ENCODE results near the gene SIVA1. TPM values are rescaled to one million over a fixed set of nuclear protein-coding genes. Genes with fewer than 3 reads are reported as not detected.

The SIVA1 gene
- total RNA-seq, 3 donors from 2014 or later (not counting 1 experiment from before 2014, with no cell fraction given): 59.7 to 74.8 (median 59.8) TPM

DNA sequence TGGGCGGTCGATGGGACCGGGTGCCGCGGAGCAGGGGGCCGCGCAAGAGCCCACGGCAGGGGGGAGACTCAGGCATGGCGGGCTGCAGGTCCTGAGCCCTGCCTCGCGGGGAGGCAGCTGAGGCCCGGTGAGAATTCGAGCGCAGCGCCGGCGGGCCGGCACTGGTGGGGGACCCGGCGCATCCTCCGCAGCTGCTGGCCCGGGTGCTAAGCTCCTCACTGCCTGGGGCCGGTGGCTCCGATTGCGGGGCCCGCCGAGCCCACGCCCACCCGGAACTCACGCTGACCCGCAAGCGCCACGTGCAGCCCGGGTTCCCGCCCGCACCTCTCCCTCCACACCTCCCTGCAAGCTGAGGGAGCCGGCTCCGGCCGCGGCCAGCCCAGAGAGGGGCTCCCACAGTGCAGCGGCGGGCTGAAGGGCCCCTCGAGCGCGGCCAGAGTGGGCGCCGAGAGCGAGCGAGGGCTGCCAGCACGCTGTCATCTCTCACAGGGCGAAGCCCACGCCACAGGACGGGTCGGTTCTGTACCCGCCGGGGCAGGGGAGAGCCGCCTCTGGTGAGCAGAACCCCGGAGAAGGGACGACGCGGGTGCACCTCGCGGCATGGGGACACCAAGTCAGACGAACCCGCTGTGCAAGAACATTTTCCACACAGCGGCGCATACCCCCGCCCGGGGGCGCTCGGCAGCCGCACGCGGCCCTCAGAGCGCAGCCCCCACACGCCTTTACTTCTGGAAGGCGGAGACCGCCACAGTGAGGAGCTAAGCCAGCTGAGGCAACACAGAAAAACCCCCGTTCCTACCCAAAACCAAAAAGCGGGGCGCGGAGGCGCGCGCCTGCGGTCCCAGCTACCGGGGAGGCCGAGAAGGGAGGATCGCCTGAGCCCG, 1.2 kb upstream of the SIVA1 start:
- WGBS (ENCODE audit: insufficient coverage): 75% methylated on average over 90 of the region's 90 CpGs
- DNase-seq: no peak

DNA sequence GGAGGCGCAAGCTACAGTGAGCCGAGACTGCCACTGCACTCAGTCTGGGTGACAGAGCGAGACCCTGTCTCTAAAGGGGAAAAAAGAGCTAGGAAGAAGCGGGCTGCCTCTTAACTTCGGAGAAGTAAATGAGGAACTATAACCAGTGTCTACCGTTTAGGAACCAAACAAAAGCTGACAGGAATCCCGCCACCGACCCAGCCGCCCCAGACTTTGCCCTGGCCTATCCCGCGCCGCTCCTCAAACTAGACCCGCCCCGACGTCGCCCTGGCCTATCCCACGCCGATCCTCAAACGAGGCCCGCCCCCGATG, 568 bp upstream of the SIVA1 start:
- Histone ChIP-seq H3K4me3 (ENCODE audit: low read length) (peak overlapping the region; percentile 87), H3K27me3 (ENCODE audit: control insufficient read depth, insufficient read depth, low read length) (no peaks in the 10 kb centered on the region), H3K36me3 (ENCODE audit: control insufficient read depth, insufficient read depth, low read length) (peaks cover 6% of the 10 kb centered on the region), H3K4me1 (ENCODE audit: control insufficient read depth, insufficient read depth, low read length) (peaks cover 37% of the 10 kb centered on the region), H3K9me3 (ENCODE audit: control insufficient read depth, insufficient read depth, low read length) (no peaks in the 10 kb centered on the region), H3K27ac (ENCODE audit: low read length) (peak overlapping the region; percentile 72)
- H3K27ac Mint-ChIP-seq: peak overlapping the region; percentile 90 to 97
- WGBS (ENCODE audit: insufficient coverage): 2% methylated on average over 21 of the region's 21 CpGs
- H3K4me1 Mint-ChIP-seq: peaks cover 25 to 34% of the 10 kb centered on the region in 2 donors
- no peaks in the 10 kb centered on the region for H3K9me3 Mint-ChIP-seq
- H3K27me3 Mint-ChIP-seq (ENCODE audit: low read depth in 2 of 2): no peaks in the 10 kb centered on the region
- DNase-seq (no peak), ATAC-seq (no peak)
- TF ChIP-seq, protein P1, sequence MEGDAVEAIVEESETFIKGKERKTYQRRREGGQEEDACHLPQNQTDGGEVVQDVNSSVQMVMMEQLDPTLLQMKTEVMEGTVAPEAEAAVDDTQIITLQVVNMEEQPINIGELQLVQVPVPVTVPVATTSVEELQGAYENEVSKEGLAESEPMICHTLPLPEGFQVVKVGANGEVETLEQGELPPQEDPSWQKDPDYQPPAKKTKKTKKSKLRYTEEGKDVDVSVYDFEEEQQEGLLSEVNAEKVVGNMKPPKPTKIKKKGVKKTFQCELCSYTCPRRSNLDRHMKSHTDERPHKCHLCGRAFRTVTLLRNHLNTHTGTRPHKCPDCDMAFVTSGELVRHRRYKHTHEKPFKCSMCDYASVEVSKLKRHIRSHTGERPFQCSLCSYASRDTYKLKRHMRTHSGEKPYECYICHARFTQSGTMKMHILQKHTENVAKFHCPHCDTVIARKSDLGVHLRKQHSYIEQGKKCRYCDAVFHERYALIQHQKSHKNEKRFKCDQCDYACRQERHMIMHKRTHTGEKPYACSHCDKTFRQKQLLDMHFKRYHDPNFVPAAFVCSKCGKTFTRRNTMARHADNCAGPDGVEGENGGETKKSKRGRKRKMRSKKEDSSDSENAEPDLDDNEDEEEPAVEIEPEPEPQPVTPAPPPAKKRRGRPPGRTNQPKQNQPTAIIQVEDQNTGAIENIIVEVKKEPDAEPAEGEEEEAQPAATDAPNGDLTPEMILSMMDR (IDR thresholded peaks at IDR 0.05): no peak
- H3K4me3 Mint-ChIP-seq: peak overlapping the region; percentile 97
- H3K36me3 Mint-ChIP-seq: no peaks in the 10 kb centered on the region
- intact Hi-C loops (cut with micrococcal nuclease): loop anchor here (2.0 kb wide), 1 partner anchor 42 kb away; the partner anchor contains the start of gene AKT1

More for the DNA sequence above, 1.2 kb upstream of the SIVA1 start:
- TF ChIP-seq, protein P1 (IDR thresholded peaks at IDR 0.05): no peak
- Mint-ChIP-seq H3K4me1 (peaks cover 25 to 34% of the 10 kb centered on the region in 2 donors), H3K27ac (peak overlapping the region; percentile 90 to 97), H3K4me3 (peak overlapping the region; percentile 97), H3K27me3 (ENCODE audit: low read depth in 2 of 2) (no peaks in the 10 kb centered on the region), H3K36me3 (no peaks in the 10 kb centered on the region), H3K9me3 (no peaks in the 10 kb centered on the region)
- Histone ChIP-seq H3K27ac (ENCODE audit: low read length) (peak overlapping the region; percentile 72), H3K9me3 (ENCODE audit: control insufficient read depth, insufficient read depth, low read length) (no peaks in the 10 kb centered on the region), H3K36me3 (ENCODE audit: control insufficient read depth, insufficient read depth, low read length) (peaks cover 5% of the 10 kb centered on the region), H3K4me1 (ENCODE audit: control insufficient read depth, insufficient read depth, low read length) (peaks cover 36% of the 10 kb centered on the region), H3K4me3 (ENCODE audit: low read length) (peak overlapping the region; percentile 87), H3K27me3 (ENCODE audit: control insufficient read depth, insufficient read depth, low read length) (no peaks in the 10 kb centered on the region)
- intact Hi-C loops (cut with micrococcal nuclease): loop anchor here (2.0 kb wide), 1 partner anchor 43 kb away; the partner anchor contains the start of gene AKT1
- no peak for ATAC-seq

GRCh38 chr14:104753528-104754212, 723 bp downstream of the SIVA1 start:
- Histone ChIP-seq H3K27me3 (ENCODE audit: control insufficient read depth, insufficient read depth, low read length) (no peaks in the 10 kb centered on the region), H3K4me1 (ENCODE audit: control insufficient read depth, insufficient read depth, low read length) (peaks cover 37% of the 10 kb centered on the region), H3K4me3 (ENCODE audit: low read length) (peak overlapping the region; percentile 87), H3K36me3 (ENCODE audit: control insufficient read depth, insufficient read depth, low read length) (peaks cover 13% of the 10 kb centered on the region), H3K9me3 (ENCODE audit: control insufficient read depth, insufficient read depth, low read length) (no peaks in the 10 kb centered on the region), H3K27ac (ENCODE audit: low read length) (peak overlapping the region; percentile 84)
- intact Hi-C loops (cut with micrococcal nuclease): loop anchor here (1.0 to 2.0 kb wide), 2 partner anchors 29 to 41 kb away; partner anchors contain the start of genes ADSS1 and AKT1
- peak in 1 of 2 donors; percentile 36 for DNase-seq
- no peak for ATAC-seq
- Mint-ChIP-seq H3K27me3 (ENCODE audit: low read depth in 2 of 2) (no peaks in the 10 kb centered on the region), H3K27ac (peak overlapping the region; percentile 90 to 97), H3K4me3 (peak overlapping the region; percentile 97), H3K9me3 (no peaks in the 10 kb centered on the region), H3K36me3 (no peaks in the 10 kb centered on the region), H3K4me1 (peaks cover 25 to 34% of the 10 kb centered on the region in 2 donors)
- WGBS (ENCODE audit: insufficient coverage): 3% methylated on average over 30 of the region's 30 CpGs
- TF ChIP-seq, protein P1 (IDR thresholded peaks at IDR 0.05): no peak
